NCI-H748 (cell line): Measurements from ENCODE around the gene SLC6A18.

ENCODE experiments used
- DNase-seq: peaks from one replicate; lab custom pipeline; 2025; ENCODE audit not compliant: unreplicated experiment; lab: John Stamatoyannopoulos, UW

Gene SLC6A18, protein sequence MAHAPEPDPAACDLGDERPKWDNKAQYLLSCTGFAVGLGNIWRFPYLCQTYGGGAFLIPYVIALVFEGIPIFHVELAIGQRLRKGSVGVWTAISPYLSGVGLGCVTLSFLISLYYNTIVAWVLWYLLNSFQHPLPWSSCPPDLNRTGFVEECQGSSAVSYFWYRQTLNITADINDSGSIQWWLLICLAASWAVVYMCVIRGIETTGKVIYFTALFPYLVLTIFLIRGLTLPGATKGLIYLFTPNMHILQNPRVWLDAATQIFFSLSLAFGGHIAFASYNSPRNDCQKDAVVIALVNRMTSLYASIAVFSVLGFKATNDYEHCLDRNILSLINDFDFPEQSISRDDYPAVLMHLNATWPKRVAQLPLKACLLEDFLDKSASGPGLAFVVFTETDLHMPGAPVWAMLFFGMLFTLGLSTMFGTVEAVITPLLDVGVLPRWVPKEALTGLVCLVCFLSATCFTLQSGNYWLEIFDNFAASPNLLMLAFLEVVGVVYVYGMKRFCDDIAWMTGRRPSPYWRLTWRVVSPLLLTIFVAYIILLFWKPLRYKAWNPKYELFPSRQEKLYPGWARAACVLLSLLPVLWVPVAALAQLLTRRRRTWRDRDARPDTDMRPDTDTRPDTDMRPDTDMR

DNA sequence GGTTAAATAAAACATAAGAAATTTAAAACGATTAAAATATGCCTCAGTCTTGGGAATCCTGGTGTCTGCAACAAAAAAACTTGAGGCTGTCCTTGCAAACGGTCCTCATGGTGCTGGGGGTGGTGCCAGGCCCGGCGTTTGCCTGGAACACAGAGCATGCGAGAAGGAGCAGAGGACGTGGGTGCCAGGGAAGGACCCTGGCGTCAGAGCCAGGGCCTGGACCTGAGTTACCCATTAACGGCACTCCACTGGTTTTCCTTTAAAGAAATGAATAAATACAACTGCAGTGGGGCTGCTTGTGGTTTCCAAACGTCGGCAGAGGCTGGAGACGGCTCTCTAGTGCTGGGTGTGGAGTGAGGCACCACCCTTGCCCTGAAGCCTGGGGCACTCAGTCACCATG, at the start of gene SLC6A18:
SLC6A18 (plus strand) TSS at position 301 of the 400 bp plus-strand sequence; CDS start at position 398, 97 bp downstream.
- DNase-seq = no peak

DNA sequence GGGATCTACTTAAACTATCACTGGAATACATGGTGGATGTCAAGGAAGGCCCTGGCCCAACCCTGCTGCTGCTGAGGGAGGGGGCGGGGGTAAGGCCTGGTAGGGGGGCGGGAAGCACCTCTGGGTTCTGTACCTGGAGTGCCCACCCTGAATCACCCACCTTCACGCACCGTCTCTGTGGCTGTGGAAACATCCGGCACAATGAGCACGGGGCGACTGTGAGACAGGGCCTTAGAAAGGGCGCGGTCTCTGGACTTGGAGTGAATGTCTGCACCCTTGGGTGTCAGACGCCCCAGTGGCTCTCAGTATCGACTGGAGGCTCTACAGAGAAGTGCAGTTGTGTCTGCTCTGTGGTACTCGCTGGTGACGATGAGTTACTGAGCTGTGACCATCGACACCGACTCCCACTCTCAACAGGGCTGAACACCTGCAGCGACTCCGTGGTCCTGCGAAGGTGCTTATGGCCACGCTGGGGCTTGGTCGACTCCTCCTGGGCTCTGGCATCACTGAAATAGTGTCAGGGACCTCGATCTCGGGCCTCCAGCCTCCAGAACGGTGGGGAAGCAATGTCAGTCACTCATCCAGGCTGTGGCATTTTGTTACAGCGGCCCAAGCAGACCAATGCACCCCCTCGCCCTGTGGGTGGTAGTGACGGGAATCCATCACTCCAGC, 49.2 kb upstream of the SLC6A18 start:
- no peak for DNase-seq

DNA sequence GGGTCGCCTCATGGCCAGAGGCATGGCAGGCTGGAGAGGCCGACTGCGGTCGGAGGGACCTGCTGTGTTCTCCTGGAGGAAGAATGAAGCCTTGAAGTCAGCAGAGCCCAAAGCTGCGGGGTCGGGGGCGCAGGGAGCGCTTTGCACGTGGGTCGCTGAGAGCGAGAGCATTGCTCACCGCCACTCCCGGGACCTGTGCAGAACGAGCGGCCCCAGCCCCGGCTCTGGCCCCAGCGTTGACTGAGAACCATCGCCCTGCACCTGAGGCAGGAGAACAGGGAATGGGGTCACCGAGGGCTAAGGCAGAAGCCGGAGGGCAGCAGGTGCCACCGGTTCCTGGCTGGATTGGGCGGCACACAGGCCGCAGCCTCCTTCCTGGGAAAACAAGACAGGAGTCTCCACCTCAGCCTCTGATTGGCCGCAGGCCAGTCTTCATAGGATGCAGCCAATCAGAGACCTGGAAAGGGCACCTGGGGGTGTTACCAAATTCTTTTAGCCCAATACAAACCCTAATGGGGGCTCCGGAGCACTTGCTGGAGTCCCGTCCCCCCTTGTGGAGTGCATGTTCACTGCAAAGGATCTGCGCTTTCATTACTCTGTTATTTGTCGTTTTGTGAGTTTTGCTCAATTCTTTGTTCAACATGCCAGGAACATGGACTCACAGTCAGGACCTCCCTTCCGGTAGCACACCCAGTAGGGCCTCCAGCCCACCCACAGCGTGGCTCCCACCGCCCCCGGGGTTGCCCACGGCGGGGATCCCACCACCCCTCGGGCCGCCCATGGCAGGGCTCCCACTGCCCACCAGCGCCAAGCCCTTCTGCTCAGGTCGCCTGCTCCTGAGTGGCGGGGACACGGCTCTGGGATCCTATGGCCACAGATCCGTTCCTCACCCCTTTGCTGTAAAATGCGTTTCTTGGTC, 48.4 kb upstream of the SLC6A18 start:
- DNase-seq = no peak

DNA sequence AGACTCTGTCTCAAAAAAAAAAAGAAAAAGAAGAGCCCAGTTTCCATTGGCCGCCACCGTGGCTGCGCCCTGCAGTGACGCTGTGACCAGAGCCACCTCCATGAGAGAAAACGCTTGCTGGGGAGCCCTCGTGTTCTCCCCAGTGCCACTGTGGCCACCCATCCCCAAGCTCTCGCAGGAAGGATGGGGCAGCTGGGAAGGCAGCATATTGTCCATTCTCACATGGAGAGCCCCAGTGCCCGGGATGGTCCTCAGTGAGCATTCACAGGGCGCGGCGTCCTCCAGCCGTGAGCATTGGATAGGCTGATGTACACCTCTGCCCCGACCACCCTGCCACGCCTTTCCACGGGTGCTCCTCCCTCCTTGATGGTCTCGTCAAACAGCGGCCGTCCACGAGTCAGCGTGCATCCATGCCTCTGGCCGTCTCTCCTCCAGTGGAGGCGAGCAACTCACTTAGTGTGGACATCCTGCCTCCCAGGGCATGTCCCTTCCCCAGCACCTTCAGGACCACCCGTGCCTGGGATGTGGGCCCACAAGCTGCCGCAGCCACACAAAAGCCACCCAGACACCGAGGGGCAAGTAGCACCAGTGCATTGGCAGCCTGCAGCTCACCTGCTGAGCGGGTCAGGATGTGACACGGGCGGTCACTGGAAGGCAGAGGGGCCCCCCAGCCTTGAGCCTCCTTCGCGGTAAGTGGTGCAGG, 47.2 kb upstream of the SLC6A18 start:
- no peak for DNase-seq

- no peak for DNase-seq
Observed at GRCh38 chr5:1178529-1179382, 46.4 kb upstream of the SLC6A18 start.

DNA sequence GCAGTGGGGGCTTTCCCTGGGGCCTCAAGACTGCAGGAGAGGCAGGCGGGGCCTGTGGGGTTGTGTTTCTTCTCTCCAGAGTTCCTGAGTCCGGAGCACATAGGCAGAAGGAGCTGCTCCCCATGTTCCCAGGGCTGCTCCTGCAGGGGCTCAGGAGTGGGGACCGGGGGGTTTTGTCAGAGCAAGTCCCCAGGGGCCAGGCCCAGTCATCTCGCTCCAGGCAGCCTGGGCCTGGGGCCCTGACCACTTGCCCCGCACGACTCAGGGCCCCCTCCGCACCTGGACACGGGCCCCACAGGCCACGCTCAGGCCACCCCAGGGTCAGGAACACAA, 45.8 kb upstream of the SLC6A18 start:
- DNase-seq = no peak

DNA sequence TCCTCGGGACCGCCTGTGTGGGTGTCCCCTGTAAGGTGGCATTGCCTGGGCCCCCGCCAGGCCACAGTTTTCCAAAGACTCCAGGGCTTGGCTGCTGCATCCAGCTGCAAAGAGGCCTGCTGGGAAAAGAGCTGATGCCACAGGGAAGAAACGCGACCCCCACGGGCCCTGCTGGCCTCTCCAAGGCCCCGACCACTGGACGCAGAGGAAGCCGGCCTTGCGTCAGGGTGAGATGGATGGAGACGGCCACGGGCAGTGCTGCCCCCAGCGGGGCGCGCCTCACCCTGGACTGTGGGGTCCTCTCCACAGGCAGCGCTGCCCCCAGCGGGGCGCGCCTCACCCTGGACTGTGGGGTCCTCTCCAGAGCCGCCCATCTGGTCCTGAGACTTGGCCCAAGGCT, 45.1 kb upstream of the SLC6A18 start:
- DNase-seq = no peak

DNA sequence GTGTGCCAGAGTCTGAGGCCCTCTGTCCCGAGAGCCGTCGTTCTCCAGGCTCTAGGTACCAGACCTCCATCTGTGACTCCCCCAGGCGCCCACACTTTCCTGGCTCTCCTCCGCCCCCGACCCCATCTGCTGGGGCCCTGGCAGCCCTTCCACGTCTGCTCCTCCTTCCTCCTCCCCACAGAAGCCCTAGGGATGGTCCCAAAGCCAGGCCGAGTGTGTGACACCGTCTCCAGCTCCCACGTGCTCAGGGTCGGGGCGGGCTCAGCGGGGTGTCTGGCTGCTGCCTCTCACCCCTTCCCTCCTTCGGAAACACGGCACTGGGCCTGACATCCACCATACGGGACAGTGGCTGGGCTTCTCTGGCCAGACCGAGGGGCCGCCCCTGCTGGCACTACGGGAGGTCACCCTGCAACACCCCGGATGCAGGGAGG, 44.3 kb upstream of the SLC6A18 start:
- DNase-seq = no peak

DNA sequence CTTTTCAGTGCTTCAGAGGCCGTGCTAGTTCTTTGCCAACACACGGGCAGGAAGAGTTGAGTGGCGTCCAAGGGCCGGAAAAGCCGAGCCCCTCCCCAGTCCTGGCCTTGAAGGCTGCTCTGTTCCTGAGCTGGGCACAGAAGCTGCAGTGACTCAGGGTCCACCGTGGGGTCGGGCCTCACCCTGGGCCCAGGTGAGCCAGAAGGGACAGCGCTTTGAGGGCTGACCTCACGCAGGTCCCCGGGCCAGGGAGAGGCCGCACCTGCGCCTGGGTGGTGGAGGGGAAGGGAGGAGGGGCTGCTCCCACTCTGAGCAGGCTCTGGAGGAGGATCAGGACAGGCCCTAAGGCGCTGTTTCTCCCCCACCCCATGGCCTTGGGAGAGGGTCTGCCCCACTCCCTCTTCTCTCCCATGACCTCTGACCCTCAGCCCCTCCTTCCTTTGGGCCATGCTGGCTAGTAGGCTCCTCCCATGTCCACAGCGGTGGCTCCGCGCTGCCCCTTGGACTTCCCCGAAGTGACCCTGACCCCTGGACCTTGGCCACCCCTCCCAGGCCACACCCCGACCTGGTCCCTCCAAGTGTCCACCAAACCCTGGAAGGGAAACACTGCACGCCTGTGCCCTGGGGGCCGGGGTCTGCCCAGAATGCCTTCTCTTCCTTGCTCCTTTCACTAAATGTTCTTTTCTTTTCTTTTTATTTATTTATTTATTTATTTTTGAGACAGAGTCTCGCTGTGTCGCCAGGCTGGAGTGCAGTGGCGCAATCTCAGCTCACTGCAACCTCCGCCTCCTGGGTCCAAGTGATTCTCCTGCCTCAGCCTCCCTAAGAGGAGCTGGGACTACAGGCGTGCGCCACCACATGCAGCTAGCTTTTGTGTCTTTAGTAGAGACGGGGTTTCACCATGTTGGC, 43.5 kb upstream of the SLC6A18 start:
- no peak for DNase-seq

DNA sequence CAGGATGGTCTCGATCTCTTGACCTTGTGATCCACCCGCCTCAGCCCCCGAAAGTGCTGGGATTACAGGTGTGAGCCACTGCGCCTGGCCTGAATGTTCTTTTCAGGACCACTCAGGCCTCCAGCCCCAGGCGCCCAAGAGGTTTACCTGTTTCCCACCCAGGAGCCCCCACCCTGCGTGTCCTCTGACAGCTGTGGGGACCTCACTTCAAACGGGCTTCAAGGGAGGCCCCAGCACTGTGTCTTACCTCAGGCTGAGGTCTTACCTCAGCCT, 42.9 kb upstream of the SLC6A18 start:
- no peak for DNase-seq

DNA sequence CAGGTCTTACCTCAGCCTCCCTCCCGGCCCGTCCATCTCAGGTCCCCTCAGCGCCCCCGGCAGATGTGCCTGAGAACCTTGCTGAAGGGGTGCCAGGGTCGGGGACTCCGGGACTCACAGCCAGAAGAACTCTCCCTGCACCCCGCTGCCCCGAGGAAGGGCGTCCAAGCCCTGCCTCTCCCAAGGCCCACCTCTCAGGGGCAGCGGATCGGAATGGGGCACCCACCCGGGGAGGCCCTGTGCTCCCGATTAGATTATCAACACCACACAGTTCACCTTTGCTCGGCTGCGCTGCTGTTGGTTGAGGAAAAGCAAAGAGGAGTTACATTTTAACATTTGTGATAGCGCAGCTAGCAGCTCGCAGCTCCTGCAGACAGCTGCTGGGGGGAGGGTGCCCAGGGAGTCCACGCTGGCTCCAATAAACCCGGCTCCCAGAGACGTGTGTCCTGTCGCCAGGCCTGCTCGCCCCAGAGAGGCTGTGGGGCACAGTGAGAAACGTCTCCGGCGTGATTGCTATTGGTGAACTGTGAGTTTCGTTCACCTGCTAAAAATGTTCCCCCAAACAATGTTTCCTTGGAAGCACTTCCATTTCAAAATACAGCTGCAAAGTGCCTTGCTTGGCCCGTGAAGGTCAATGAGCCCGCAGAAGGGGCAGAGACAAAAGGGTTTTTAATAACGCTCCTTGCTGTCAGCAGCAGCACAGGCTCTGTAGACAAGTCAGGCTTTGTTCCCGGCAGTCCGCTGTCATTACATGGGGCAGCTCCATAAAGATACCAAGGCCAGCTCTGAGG, 42.4 kb upstream of the SLC6A18 start:
- peak; percentile 39 for DNase-seq

GRCh38 chr5:1183424-1184162, 41.6 kb upstream of the SLC6A18 start:
- no peak for DNase-seq

DNA sequence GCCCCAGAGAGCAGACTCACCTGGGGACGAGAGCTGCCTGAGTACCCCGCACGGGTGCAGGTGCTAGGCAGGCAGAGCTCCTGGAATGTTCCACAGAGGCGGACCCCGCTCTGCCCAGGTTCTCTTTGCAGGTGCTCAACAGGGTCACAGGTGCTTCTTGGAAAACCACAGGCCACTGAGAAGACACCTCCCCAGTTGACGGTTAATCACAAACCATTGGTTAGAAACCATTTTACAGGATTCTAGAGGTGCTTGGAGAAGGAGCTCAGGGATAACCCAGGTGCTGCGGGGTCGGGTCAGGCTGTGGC, 41.1 kb upstream of the SLC6A18 start:
- DNase-seq = no peak

- DNase-seq = no peak
Observed at GRCh38 chr5:1184481-1184880, 40.7 kb upstream of the SLC6A18 start.

- DNase-seq = no peak
Observed at GRCh38 chr5:1185038-1185627, 40.0 kb upstream of the SLC6A18 start.

- DNase-seq = no peak
Observed at GRCh38 chr5:1185629-1186350, 39.4 kb upstream of the SLC6A18 start.
